NT2/D1 (cell line): Measurements from ENCODE around the gene GSK3B.

Experiments used
- YY1 ChIP-seq: IDR thresholded peaks from 2 replicates; pipeline ENCODE4 v1.6.1; 2011; ENCODE audit not compliant: insufficient read length, insufficient read depth
- ZNF274 ChIP-seq: IDR thresholded peaks from 2 replicates; pipeline ENCODE4 v1.6.1; 2011; ENCODE audit warnings: mild to moderate bottlenecking, low read depth, low read length

DNA sequence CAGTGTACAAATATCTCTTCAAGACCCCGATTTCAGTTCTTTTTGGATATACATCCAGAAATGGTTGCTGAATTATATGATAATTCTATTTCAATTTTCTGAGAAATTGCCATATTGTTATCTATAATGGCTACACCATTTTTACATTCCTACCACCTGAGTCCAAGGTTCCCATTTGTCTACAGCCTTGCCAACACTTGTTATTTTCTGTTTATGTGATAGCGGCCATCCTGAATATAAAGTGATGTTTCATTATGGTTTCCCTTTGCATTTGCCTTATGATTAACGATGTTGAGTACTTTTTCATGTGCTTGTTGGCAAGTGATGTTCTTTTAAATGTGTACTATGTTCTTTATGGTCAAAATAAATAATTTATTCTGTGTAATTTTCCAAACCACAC, 303.9 kb downstream of the GSK3B start:
- TF ChIP-seq YY1 (no peak), ZNF274 (no peak)
